Activated CD8-positive, alpha-beta memory T cell treated with anti-CD3 and anti-CD28 coated beads, Interleukin-2, amount 10 ng/mL, durations not matched to agents 7 days and 5 days (primary cell): ENCODE results near the gene SEC16A. TPM values are rescaled to one million over a fixed set of nuclear protein-coding genes. Genes with fewer than 3 reads are reported as not detected.

Experiments
- ATAC-seq: fragments of 150-1000 bp; cut with Tn5 transposase; one replicate; pipeline ENCODE4 v1.10.0; 2021; ENCODE audit warnings: moderate library complexity
- CTCF ChIA-PET: fragments of 350-600 bp; sonication (Branson Sonifier 250); formaldehyde crosslinking; loops from one replicate; lab custom pipeline; 2021; ENCODE audit warnings: antibody characterized with exemption; lab: Charles Lee
- DNase-seq: peaks from one replicate; pipeline ENCODE4 v3.0.0-alpha.2; 2020
- H3K27ac Mint-ChIP-seq: one replicate; pipeline ENCODE4 v1.8.0; 2021; ENCODE audit warnings: mild to moderate bottlenecking, mixed read lengths
- H3K27me3 Mint-ChIP-seq: one replicate; pipeline ENCODE4 v1.8.0; 2021; ENCODE audit warnings: mixed read lengths
- H3K36me3 Mint-ChIP-seq: one replicate; pipeline ENCODE4 v1.8.0; 2021; ENCODE audit warnings: mild to moderate bottlenecking, mixed read lengths
- H3K4me1 Mint-ChIP-seq: one replicate; pipeline ENCODE4 v1.8.0; 2021; ENCODE audit warnings: mixed read lengths
- H3K4me3 Mint-ChIP-seq: one replicate; pipeline ENCODE4 v1.8.0; 2021; ENCODE audit warnings: mild to moderate bottlenecking, moderate library complexity, mixed read lengths
- H3K9me3 Mint-ChIP-seq: one replicate; pipeline ENCODE4 v1.8.0; 2022; ENCODE audit warnings: low read depth, mixed read lengths
- microRNA-seq: library from miRNA; unstranded; fragments of <30 nt; microRNA quantifications from one replicate; pipeline ENCODE4 v1.2.0, GENCODE V29; 2022
- total RNA-seq, 2 experiments: library from RNA; stranded (reverse); gene quantifications; one replicate each; pipeline ENCODE4 v1.2.3, GENCODE V29; 2021

The SEC16A gene
- total RNA-seq, 2 experiments from 2014 or later = 88.0 to 96.7 TPM

DNA sequence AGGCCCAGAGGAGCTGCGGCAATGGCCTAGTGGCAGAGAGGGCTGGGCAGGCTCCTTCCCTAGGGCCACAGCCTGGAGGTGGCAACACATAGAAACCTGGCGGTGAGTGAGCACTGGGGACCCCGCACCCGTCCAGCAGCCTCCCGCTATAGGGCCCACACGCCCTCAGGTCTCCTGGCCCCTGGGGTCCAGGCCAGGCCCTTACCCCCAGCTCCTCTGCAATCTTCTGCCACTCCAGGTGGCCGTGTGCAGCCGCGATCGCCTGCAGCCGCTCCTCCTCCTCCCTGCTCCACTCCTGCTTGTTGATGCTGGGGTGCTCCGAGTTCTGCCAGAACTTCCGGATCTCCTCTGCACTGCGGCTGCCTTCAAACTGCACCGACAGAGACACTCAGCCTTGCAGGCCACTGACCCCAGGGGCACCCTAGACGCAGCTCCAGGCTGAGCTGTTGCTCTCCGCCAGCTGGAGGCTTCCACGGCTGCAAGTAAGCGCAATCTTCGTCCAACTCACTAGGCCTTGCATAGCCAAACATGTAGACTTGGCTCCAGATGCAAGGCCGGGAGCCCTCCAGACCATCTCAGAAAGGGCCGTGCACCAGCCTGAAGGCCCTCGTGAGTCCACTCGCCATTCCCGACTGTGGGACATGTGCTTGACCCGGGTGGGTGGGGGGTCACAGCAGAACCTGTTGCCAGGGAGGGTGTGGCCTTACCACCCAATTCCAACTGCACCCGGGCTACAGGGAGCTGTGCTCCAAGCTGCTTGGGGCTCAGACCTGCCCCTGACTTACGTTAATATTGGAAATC, 90.9 kb downstream of the SEC16A start:
- CTCF ChIA-PET = no interaction called here
- Mint-ChIP-seq H3K4me3 (no peak overlapping the region), H3K4me1 (peaks cover 5% of the 10 kb centered on the region), H3K27ac (no peak overlapping the region), H3K27me3 (no peaks in the 10 kb centered on the region), H3K36me3 (peaks cover 24% of the 10 kb centered on the region), H3K9me3 (no peaks in the 10 kb centered on the region)
- ATAC-seq (no peak), DNase-seq (no peak)

Small RNA genes lying within 50 kb of the gene (microRNA-seq; reads per million reads assigned to microRNA genes)
- not detected for gene MIR4673

Other genes with a start within 250 kb of the SEC16A start
- 10 to 100 TPM; 11.2 to 13.6 TPM for gene QSOX2, start 237.2 kb downstream of the SEC16A start, total RNA-seq
- not detected for gene CCDC187, start 178.9 kb downstream of the SEC16A start, total RNA-seq
- 1 to 10 TPM; 4.5 to 6.7 TPM for gene GPSM1, start 155.5 kb downstream of the SEC16A start, total RNA-seq
- 10 to 100 TPM; 22.4 to 23.7 TPM for gene DNLZ, start 119.3 kb downstream of the SEC16A start, total RNA-seq
- gene CARD9, start 109.4 kb downstream of the SEC16A start, total RNA-seq = 1 to 10 TPM in 1 of 2 experiments, under 1 TPM in 1; 0.50 to 3.1 TPM
- 10 to 100 TPM; 12.4 to 17.0 TPM for gene SNAPC4, start 82.9 kb downstream of the SEC16A start, total RNA-seq
- gene ENTR1, start 72.4 kb downstream of the SEC16A start, total RNA-seq = 10 to 100 TPM; 47.4 to 54.2 TPM
- 10 to 100 TPM; 64.0 to 76.5 TPM for gene PMPCA, start 72.4 kb downstream of the SEC16A start, total RNA-seq
- 10 to 100 TPM; 20.0 to 21.4 TPM for gene INPP5E, start 43.2 kb downstream of the SEC16A start, total RNA-seq
- 10 to 100 TPM; 67.3 to 73.5 TPM for gene NOTCH1, start 63.0 kb upstream of the SEC16A start, total RNA-seq
- 1 to 10 TPM in 1 of 2 experiments, under 1 TPM in 1; 0.29 to 1.1 TPM for gene EGFL7, start 179.9 kb upstream of the SEC16A start, total RNA-seq
- gene AGPAT2, start 204.4 kb upstream of the SEC16A start, total RNA-seq = 10 to 100 TPM; 16.9 to 20.5 TPM
- gene DIPK1B, start 229.5 kb upstream of the SEC16A start, total RNA-seq = not detected